ENCODE data around the gene MOCS1.

The MOCS1 gene

GRCh38 chr6:39950125-39950720, 16.0 kb upstream of the MOCS1 start:
- no peak for DNase-seq (ENCODE audit: low read depth in 1 of 2, low spot score in 1 of 2)

DNA sequence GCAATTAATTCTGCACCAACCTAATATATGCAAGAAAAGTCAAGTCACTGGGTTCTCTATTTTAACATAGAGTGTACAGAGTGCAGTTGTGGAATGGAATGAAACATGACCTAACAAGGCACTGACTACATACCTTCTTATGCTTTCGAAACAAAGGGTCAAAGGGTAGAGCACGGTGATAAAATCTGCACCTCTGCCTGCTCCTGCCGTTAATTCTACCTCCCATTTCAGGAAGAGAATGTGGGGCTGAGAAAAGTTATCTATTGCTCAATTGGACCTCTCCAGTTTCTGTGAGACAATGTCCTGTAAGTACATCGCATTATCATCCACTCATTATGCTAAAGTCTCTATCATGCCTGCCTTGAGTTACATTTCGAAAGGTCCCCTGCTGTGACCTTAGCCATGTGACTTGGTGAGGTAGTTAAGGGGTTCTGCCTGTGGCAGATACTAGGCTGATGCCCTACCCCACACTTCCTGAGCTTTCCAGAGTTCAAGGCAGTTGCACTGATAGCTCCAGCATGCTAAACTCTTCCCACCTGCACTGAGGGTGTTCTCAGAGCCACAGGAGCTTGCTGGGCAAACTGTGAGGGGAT, 14.0 kb upstream of the MOCS1 start:
- no peak for DNase-seq (ENCODE audit: low read depth in 1 of 2, low spot score in 1 of 2)

GRCh38 chr6:39947611-39948068, 13.4 kb upstream of the MOCS1 start:
- no peak for DNase-seq (ENCODE audit: low read depth in 1 of 2, low spot score in 1 of 2)

DNA sequence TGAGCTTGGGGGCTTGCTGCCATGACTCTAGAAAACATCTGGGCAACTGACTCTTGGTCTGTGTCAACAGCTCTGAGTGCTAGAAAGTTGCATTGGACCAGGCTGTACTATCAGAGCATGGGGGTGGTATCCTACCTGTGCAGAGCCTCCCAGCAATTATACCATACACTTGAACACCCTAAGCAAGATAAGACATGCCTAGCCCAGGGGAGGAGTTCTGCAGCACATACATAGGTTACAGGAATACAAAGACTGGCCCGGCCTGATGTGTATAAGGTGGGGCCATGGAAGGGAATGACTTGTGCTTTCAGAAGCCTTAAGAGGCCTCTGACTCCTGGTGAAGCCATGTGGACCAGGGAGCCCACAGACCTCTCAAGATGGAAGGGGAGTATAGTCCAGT, 11.4 kb upstream of the MOCS1 start:
- DNase-seq (ENCODE audit: low read depth in 1 of 2, low spot score in 1 of 2): no peak

GRCh38 chr6:39942903-39943580, 8.8 kb upstream of the MOCS1 start:
- DNase-seq (ENCODE audit: low read depth in 1 of 2, low spot score in 1 of 2): no peak

DNA sequence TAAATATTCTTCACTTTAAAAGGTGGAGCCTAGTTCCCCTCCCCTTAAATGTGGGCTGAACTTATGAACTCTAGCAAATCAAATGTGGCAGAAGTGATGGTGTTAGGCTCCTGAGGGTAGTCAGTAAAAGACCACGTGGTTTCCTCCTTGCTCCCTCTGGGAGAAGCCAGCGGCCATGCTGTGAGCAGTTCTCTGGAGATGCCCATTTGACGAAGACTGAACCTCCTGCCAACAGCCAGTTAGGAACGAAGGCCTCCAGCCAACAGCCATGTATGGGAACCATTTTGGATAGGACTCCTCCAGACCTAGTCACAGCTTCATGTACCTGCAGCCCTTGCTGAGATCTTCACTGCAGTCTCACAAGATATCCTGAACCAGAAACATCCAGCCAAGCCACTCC, 7.6 kb upstream of the MOCS1 start:
- DNase-seq (ENCODE audit: low read depth in 1 of 2, low spot score in 1 of 2): no peak

DNA sequence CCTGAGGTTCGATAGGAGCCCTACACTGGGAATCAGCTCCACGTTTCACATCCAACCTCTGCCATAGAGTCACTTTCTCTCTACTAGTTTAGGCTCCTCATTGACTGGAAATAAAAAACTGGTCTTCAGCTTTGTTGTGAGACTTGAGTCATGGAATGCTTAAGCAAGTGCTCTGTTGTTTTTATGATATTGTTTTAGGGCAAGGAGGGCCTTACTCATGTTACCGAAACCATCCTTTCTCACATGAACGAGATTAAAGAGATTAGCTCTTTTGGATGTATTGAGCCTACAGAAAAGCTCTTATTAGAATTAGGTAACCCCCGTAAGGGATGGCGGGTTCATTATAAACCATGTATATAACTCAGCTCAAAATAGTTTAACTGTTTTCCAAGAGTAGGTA, 6.9 kb upstream of the MOCS1 start:
- DNase-seq (ENCODE audit: low read depth in 1 of 2, low spot score in 1 of 2): no peak

DNA sequence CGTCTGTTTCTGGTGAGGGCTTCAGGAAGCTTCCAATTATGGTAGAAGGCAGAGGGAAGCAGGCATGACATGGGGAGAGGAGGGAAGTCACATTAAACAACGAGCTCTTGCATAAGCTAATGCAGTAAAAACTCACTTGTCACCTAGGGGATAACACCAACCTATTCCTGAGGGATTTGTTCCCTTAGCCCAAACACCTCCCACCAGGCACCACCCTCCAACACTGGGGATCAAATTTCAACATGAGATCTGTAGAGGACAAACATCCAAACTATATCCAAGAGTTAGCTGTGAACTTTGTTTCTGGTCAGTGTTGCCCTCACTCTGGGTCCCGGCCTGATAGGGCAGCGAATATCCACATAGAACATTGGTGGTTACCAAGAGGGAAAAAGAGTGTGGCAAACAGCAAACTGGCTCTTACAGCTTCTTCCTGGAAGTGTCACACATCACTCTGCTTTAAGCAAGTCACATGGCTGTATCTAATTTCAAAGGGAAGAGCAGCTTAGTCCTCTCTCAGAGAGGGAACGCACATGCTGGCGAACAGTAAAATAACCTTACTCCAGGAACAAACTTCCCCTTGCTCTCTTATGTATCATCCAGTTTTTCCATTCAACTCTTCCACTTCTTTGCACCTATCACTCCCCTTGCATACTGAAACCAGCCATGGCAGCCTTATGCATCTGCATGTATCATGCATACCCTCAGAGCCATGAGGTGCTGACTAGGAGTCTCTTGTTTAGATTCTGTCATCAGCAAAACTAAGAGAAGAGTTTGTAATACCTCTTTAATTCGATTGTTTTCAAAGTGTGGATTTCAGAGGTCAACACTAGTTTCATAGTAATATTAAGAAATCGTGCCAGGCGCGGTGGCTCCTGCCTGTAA, 4.8 kb upstream of the MOCS1 start:
- DNase-seq (ENCODE audit: low read depth in 1 of 2, low spot score in 1 of 2): no peak

DNA sequence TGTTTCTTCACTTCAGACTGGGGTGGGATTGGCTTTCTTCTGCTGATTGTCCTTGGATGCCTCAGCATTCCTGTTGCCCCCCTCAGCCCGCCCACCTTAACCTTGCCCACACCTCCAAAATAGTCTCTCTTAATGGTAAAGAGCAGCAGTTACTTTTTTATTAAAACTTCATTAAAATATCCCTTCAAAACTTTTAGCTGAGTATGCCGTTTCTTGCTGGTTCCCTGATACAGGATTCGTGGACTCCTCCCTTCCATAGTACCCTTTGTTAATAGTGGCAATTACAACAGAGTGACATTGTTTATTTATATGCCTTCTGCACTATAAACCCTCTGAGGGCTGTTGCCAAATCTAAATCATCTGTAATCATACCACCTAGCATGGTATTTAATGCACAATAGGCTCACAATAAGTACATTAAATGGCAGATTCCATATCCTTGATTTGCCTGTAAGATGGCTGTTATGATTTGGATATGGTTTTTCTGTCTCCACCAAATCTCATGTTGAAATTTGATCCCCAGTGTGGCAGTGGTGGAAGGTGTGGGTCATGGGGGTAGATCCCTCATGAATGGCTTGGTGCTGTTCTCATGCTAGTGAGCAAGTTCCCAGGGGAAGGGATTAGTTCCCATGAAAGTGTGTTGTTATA, 3.5 kb upstream of the MOCS1 start:
- DNase-seq (ENCODE audit: low read depth in 1 of 2, low spot score in 1 of 2): no peak

DNA sequence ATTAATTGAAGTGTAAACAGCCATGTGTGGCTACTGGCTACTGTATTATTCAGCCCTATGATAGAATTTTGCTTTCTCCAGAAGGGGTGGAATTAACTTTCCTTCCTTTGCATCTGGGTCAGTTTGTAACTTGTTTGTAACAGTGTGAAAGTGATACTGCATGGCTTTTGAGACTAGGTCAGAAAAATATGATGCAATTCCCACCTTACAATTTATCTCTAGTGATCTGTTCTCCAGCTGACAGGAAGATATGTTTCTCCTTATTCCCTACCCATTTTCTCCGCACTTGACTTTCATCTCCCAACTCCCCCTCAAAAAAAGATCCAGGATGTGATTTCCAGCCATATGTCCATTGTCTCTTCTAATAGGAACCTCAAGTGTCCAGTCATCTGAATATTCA, 2.6 kb upstream of the MOCS1 start:
- DNase-seq (ENCODE audit: low read depth in 1 of 2, low spot score in 1 of 2): no peak

- DNase-seq (ENCODE audit: low read depth in 1 of 2, low spot score in 1 of 2): no peak
These were observed 979 bp upstream of the MOCS1 start for GRCh38 chr6:39935241-39935640.

DNA sequence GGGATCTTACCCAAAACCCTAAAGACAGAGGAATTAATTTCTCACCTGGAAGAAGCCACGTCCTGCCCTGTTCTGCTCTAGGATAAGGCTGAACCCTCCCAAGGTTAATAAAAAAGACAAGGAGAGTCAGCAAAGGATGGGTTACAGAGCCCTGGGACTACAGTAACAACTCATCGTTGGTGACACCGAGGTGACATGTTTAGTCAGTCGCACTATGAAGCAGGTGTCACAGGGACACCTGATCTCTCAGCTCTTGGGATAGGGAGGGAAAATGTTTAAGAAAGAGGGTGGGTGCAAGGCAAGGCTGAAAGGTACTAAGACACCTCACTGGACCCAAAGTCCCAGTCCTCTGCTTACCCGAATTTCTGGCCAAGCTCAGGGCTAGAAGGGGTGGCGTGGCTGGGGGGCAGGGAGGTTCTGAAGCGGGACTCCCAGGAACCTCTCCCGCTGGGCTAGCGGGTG, 562 bp downstream of the MOCS1 start:
- DNase-seq (ENCODE audit: low read depth in 1 of 2, low spot score in 1 of 2): no peak

- DNase-seq (ENCODE audit: low read depth in 1 of 2, low spot score in 1 of 2): no peak
These were observed 1.8 kb downstream of the MOCS1 start for GRCh38 chr6:39932386-39932910.

GRCh38 chr6:39931607-39932006, 2.7 kb downstream of the MOCS1 start:
- no peak for DNase-seq (ENCODE audit: low read depth in 1 of 2, low spot score in 1 of 2)

- no peak for DNase-seq (ENCODE audit: low read depth in 1 of 2, low spot score in 1 of 2)
These were observed 3.7 kb downstream of the MOCS1 start for GRCh38 chr6:39930540-39930939.

DNA sequence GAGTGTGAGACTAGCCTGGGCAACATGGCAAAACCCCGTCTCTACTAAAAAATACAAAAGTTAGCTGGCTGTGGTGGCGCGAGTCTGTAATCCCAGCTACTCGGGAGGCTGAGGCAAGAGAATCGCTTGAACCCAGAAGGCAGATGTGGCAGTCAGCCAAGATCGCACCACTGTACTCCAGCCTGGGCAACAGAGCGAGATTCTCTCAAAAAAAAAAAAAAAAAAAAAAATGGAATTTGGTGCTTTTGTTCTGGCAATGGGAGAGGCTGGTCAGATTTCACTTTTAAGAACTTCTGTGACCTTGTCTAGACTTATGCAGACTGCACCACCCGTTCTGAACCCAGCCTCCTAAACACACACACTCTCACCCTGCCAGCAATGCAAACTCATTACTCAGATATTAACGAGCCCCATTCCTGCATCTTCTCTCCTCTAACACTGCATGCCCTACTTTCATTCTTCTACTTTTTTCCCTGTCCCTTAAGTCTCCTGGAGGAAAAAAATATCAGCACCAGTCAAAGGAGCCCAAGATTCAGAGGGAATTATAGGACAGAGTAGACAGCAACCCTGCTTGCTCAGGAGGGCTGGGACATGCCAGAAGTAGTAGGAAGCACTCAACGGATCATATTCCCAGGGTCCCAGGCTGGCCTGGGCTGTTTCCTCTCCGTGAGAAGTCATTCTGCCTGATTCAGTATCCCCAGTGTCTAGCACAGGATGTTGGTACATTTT, 4.4 kb downstream of the MOCS1 start:
- no peak for DNase-seq (ENCODE audit: low read depth in 1 of 2, low spot score in 1 of 2)

GRCh38 chr6:39929039-39929732, 5.1 kb downstream of the MOCS1 start:
- DNase-seq (ENCODE audit: low read depth in 1 of 2, low spot score in 1 of 2): no peak

GRCh38 chr6:39927159-39927558, 7.1 kb downstream of the MOCS1 start:
- no peak for DNase-seq (ENCODE audit: low read depth in 1 of 2, low spot score in 1 of 2)

- DNase-seq (ENCODE audit: low read depth in 1 of 2, low spot score in 1 of 2): no peak
These were observed 7.6 kb downstream of the MOCS1 start for GRCh38 chr6:39926668-39927067.

DNA sequence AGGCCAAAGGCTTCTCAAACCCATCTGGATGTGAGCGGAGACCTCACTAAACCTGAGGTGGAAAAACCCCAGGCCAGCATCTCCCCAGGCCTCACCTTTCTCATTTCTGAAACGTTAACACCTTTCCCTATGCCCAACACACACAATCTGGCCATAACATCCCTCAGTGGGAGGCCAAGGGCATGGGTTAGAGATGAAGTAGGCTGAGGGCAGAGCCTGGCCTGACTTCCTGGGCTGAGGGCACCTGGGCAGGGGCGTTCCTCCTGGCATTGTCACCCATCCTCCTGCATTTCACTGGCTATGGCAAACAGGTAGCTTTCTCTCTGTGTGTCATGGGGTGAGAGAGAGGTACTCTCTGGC, 8.4 kb downstream of the MOCS1 start:
- no peak for DNase-seq (ENCODE audit: low read depth in 1 of 2, low spot score in 1 of 2)

Data from activated T-helper 1 cell treated with anti-CD3 and anti-CD28 coated beads, Interleukin-2, amount 50 U/mL, for 16 hours (primary cell).